NCI-H446 (cell line): ENCODE data around the gene KIAA1328.
"Not testable (repeated sequence)": the region's sequence is repeated elsewhere in the genome, so short reads cannot be mapped to it uniquely, and the experiment has no call there.

Experiments
- DNase-seq, 2 experiments: peaks; one replicate each; lab custom pipeline; 2025; lab: John Stamatoyannopoulos, UW

Gene KIAA1328

DNA sequence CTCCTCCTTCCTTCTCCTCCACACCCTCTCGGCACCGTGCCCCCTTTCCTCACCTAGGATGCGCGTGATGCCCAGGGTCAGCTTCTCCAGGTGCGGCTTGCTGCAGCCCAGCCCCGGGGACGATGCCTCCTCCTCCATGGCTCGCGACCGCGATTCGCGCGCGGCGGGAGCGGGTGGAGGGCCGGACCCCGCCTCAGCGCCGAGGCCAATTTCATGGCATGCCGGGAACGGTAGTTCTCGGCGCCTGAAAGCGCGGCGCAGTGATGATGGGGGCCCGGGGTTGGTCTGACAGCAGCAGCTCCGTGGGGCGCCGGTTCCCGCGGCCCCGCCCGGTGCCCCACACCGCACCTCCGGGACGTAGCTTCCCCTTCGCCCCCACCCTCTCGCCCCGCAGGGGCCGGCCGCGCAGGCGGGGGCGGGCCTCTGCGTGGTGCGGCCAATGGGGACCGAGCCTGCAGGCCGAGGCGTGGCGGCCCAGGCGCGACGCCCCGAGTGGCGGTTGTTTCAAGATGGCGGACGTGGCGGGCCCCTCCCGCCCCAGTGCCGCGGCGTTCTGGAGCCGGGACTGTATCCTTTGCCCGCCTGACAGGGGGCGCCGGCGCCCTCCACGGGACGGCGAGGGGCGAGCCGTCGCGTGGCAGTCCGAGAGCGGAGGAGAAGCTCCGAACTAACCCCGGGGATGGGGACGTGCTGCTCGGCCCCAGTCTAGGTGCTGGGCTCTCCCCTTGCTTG is at the start of gene KIAA1328, which contains the start of gene TPGS2:
Gene KIAA1328 (plus strand): TSS at position 498 of the 732 bp plus-strand sequence. CDS start 12 bp downstream, at position 510.
Gene TPGS2 (minus strand): TSS at position 373 of the 732 bp plus-strand sequence. CDS start 235 bp downstream, at position 138.
- DNase-seq, result peak; percentile 87 to 94

DNA sequence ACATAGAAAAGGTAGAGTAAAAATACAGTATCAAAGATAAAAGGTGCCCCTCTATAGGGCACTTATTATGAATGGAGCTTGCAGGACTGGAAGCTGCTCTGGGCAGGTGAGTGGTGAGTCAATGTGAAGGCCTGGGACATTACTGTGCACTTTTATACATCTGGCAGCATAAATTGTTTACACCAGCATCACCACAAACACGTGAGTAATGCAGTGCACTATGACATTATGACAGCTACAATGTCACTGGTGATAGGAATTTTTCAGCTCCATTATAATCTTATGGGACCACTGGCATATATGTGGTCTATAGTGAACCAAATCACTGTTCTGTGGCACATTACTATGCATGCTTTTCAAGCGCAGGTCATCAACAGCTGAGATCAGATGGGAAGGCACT is 48.2 kb upstream of the KIAA1328 start:
- DNase-seq, result no peak

DNA sequence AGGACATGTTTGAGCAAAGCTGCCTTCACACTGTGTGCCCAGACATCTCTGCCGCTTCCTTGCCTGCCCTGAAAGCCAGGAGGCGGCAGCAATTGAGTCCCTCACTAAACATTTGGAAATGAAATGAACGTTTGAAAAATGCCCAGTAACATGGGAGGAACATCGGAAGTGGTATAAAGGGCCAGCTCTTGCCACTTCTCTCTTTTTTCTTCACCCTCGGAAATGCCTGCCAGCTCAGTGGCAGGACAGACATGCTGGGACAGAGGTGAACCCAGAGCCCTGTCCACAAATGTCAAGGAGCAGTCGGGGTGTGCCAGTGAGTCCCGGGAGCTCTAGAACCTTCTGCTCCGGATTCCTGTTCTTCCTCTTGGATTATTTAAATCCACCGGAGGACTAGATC is 46.2 kb upstream of the KIAA1328 start:
- DNase-seq, result no peak

DNA sequence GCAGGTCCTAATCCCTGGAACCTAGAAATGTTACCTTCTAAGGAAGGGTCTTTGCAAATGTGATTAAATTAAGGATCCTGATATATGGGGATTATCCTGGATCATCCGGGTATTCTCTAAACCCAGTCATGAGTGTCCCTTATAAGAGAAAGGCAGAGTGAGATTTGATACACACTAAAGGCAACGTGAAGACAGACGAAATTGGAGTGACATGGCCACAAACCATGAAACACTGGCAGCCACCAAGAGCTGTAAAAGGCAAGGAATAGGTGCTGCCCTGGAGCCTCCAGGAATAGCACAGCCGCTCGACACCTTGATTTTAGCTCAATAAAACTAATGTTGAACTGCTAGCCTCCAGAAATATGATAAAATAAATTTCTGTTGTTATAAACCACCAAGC is 45.1 kb upstream of the KIAA1328 start:
- no peak for DNase-seq

DNA sequence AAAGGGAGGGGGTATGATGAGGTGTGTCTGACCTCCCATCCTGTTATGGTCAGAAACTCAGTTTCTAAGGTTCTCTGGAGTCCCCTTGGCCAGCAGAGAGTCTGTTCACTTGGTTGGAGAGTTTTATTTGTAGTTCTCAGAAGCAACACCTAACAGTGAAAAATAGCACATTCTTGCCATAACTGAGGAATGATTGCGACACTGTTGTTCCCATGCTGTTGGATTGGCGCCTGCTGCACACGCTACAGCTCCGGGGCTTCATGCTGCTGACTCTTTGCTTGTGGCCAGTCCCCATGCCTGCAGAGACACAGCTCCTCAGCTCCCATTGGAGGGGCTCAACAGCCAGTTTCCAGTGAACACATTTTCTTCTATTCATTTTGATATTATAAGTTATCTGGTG is 42.2 kb upstream of the KIAA1328 start:
- DNase-seq, result no peak

DNA sequence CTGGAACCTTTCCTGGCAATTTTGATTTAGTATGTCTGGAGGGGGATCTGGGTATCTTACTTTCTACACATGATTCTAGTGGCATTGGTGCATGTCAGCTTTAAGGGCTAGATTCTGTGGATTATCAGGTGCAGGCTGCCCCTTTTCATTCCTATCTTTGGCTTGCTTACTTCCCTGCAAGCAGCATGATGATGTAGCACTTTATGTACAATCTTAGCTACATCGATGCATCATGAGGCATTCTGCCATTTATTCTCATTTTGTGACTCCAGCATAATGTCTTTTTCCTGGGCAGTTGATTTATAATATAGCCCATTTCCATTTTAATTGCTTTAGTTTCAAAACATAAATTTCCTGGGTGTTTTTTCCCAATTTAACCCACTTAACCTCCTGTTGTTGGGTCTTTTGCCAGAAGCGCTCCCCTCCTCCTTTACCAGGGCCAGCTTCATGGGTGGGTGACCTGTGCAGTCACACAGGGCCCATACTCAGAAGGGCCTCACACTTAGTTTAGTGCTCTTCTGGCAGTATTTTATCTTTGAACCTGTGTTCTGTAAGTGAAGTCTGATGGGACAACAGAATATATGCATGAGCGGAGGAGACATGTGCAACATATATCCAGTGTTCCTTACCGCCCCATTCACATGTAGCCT is 36.2 kb upstream of the KIAA1328 start:
- DNase-seq, result no peak

DNA sequence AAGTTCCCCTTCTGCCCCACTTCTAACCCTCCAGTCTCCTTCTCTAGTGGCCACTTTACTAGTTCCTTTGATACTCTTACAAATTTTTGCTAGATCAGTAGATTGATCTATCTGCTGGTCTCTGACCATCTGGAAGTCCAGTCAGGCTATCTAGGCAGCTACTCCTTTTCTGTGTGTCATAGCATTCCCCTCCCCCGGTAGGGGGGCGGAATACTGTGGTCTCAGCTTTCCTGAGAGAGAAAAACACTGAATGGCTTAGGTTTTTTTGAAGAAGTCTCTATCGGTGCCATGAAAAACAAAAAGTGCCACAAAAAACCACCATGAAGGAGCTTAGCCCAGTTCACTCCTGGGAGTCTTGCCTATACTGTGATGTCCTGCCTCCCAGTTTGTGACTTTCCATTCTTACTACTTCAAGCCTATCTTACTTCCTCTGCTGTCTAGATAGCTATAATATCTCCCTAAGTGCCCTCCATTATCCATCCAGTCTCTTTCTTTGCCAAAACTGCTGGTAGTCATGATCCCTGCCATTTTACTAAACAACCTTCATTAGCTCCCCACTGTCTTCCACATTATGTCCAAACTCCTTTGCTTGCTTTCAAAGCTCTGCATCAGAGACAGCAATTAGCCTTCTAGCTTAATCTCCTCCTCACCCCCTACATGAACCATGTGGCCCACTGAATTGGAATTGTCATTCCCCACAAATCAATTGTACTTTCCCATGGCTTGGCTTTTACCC is 30.0 kb upstream of the KIAA1328 start:
- no peak for DNase-seq

DNA sequence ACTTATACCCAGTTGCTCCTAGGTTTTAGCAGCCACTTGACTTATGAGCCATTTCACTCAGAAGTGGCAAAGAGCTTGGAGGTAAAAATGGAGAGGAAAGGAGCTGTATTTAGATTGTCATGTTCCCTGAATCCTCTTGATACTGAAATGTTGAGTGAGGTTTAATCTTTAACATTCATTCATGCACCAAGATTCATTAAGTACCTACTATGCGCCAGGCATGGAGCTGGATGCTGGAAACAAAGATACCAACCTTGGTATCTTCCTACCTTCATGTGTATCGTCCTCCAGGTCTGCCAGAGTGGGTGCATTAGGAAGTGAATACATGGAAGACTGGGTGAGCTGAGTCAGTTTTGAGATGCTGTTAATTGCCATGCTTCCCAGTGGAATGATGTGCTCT is 23.8 kb upstream of the KIAA1328 start:
- DNase-seq, result no peak

DNA sequence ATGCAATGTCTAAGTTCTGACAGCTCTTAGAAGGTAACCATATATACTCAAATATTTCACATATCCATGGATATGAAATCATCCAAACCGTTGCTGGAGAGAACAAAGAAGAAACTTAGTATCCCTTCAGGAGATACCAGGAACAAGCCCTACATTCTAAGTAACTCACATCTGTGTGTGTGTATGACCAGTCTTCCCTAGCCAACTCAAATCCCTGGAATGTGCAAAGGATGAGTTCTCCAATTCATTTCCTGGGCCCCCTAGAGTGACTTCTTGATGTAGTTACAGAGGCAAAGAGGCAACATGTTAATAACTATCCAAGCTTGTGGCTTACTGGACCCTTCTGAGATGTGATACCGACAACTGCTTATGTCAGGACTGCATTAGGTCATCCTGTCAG is 20.2 kb upstream of the KIAA1328 start:
- DNase-seq, result no peak

DNA sequence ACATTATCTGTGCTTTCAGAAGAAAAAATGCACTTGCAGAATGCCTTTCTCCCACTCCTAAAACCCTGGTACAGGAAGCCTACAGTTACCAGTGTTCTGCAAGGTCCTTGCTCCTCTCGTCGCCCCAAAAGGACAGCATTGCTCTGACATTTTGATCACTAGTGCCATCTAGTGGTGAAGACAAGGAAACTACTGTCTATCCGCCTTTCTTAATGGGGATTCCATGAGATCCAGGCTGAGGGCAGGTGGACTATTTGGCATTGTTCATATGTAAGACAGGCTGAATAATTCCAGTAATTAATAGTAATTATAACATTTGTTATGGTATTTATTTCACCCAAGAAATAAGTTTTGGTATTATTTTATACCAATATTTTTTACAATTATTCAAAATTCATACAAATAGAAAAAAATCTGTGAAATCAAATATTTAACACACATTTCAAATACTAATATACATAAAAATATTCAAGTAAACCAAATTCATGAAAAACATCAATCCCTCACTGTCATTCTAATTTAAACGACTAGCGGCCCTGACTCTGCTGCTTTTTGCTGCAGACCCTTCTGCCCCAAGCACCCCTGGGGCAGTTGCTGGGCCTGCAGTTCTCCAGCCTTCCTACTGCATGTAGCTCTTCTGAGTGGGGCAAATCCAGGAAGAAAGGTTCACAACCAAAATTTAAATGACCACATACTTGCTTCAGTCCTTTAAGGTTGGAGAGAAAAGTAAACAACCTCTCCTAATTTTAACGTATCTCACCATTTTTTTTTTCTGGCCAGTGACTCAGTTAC is 19.1 kb upstream of the KIAA1328 start:
- DNase-seq, result peak; percentile 56 to 82

DNA sequence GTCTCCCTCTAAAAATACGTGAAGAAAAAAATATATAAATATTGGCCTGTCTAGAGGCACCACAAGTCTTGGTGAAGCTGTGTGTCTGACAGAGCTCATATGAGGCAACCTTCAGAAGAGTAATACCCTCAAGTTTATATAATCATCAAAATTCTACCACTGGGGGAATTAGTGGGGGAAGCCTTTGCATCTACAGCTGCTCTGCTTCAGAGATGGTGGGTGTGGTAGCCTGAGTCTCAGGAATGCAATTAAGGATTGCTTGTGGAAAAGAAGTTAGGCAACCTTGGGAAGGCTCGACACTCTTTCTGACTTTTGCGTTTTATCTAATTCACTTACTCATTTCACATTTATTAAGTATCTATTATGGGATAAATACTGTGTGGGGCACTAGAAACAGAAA is 17.5 kb upstream of the KIAA1328 start:
- no peak for DNase-seq

DNA sequence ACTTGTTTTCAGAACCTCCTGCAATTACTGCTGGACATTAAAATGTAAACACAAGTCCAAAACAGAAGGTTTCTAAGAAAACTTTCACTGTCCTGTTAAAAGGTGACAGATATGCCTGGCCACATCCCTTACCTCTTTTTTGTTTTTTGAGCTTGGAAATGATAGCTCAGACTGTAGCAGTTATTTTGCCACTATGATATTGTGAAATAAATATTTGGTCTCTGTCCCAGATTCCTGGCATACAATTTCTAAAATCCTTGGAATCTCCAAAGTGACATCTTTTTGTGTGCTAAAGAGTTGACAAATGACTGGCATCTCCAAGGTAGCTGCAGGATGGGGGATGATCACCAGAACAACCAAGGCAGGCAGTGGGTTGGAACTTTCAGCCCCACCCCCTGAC is 17.0 kb upstream of the KIAA1328 start:
- DNase-seq, result no peak

DNA sequence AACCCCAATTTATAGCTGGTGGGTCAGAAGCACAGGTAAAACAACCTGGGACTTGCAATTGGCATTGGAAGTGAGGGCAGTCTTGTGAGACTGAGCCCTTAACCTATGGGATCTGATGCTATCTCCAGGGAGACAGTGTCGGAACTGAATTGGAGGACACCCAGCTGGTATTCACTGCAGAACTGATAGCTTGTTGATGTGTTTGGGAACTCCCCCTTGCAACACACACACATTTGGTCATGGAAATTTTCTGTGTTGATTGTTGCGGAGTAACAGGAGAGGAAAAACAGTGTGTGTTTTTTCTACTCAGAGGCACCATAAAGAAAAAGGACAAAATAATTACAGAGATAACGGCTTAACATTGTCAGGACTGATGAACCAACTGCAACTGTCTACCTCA is 16.2 kb upstream of the KIAA1328 start:
- no peak for DNase-seq

DNA sequence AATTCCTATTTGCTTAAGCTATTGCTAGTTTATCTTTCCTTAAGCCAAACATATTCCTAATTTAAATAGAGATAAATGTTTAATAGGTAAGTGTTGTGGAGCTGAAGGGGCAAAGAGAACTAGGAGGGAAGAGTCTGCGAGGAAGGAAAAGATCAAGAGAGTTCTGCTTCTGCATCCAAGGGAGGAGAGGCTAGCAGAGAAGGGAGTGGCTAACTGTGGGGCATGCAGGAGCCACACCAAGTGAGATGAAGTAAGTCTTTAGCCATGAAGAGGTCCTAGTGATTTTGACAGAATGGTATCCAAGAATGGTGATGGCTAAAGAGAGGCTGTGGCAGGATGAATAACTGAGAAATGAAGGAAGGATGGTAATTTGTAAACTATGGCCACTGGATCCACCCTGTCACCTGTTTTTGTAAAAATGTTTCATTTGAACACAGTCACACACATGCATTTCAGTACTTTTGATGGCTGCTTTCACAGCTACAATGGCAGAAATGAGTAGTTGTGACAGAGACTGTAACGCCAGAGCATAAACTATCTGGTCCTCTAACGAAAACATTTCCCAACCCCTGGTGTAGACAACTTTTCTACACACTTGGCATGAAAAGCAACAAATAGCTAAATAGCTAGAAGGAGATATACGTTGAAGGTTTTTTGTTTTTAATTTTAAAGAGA is 15.7 kb upstream of the KIAA1328 start:
- no peak for DNase-seq

DNA sequence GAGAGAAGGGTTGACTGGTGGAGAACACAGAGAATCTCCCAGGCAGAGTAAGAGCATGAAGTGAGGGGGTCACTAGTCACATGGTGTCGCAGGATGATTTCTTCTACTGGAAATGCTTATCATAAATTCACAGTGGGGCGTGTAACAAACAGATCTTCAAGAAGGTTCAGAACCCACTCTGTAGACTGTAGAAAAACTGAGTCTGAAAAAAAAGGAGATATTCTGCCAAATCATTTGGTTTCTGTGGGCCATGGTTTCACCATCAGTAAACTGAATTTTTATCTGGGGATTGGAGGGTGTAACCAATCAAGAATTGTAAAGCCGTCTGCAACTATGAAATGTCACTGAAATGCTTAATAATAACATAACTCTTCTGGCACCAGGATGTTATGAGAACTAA is 15.1 kb upstream of the KIAA1328 start:
- no peak for DNase-seq

DNA sequence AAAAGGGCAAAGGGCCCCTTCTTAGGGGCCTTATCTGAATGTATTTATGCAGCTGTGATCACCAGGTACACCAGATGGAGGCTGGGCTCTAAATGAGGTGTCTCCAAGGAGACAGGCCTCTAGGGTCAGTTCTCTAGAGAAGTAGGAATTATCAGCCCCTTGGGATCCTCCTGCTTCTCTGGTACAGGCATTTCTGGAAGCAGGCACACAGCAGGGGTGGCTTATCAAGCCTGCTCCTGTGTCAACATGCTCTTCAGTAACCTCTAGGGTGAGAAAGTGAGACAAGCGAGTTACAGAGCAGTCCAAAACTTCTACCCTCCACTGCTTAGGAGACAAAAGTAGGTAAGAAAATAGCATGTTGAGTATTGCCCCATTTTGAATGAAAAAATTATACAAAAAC is 13.9 kb upstream of the KIAA1328 start:
- no peak for DNase-seq

DNA sequence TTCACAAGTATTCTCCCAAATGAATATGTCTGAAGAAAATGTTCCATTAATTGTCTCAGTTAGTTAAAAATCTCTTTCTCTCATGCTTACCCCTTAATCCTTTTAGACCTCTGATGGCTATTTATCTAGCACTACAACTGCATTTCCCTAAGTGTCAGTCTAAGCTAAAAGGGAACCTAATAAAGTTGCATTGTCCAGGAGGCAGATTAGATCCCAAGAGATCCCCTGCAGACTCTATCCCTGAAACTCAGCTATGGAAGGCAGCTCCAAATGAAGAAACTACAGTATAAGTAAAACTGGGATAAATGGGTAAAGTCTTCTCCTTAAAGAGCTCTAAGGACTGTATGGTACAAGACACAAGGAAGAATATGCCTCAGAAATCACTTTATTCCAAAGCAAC is 12.8 kb upstream of the KIAA1328 start:
- DNase-seq, result not testable (repeated sequence)

DNA sequence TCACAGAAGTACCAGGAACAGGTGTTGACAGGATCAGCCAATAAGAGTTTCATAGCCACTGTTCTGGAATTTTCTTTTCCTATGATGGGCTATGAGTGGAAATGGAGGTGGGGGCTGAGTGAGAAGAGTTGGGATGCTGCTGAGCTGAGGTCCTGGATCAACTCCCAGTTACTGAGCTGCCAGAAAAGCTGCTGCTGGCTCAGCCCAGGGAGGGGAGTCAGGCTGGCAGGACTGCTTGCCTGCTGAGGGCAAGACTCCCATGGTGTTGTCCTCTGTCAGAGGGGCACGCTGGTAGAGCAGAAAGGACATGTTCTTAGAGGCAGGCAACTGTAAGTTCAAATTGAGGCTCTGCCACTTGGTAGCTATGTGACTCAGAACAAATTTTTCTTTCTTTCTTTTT is 11.9 kb upstream of the KIAA1328 start:
- DNase-seq, result no peak

DNA sequence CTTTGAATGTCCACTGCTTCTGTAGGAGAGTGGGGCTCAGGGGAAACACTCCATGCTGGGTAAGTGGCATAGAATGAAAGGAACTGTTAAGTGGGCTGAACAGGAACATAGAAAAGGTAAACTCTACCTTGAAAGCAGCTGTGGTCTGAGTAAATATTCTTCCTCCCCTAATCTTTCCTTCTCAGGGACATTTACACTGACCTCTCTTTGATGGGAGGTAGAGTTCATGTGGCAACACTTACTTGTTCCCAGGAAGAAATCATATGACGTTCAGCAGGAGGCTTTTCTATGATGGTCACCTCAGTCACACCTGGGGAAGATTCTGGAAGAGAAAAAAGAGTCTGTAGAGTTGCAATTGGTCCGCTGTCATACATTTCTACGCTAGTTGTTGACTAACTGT is 10.3 kb upstream of the KIAA1328 start:
- DNase-seq, result no peak

DNA sequence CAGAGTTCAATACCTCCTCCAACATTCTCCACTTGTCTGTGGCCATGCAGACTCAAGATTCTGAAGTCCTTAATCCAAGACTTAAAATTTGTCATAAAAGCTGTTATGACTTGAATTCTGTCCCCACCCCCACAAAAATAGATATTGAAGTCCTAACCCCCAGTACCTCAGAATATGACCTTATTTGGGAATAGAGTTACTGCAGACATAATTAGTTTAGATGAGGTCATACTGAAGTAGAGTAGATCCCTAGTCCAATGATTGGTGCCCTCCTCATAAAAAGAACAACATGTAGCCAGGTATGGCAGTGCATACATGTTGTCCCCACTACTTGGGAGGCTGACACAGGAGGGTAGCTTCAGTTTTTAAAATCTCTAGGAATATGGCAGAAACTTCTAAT is 9.3 kb upstream of the KIAA1328 start:
- no peak for DNase-seq

DNA sequence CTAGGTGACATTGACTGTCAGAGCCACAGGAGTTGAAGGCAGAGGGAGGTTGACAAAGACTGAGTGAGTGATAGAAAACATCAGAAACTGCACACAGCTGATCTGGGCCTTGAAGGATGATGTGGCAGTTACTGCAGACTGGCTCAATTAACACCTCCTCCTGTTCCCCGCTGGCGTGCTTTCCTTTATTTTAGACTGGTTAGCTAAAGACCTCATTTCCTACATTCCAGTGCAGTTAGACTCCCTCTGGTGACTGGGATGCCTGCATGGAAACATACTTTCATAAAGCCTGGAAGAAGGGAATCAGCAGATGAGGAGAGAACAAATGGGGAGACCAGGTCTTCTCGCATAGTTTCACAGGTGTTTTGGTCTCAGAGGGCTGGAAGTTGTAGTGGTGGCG is 7.2 kb upstream of the KIAA1328 start:
- DNase-seq, result no peak

DNA sequence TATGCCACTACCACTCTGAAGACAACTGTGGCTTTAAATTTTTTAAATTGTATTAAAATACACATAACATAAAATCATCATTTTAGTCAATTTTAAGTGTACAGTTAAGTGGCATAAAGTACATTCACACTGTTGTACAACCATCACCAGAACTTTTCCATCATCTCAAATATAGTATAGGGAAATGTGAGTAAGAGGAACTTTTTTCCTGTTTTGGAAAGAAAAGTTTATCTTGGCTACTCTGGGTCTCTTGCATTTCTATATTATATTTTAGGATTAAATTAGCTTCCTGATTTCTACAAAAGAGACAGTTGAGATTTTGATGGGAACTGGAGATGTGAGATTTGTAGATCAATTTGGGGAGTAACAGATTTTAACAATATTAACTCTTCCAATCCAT is 3.4 kb upstream of the KIAA1328 start:
- DNase-seq, result no peak
